H1 (cell line): ENCODE data around the gene RASGRP4.

Experiments
- CBX8 ChIP-seq: fragments of 300-800, 300-1000 bp; sonication (generic); IDR thresholded peaks from 2 replicates; pipeline ENCODE4 v1.7.1; 2016; ENCODE audit warnings: low read depth, low read length, borderline replicate concordance
- CEBPB ChIP-seq: IDR thresholded peaks from 2 replicates; pipeline ENCODE4 v1.6.1; 2012; ENCODE audit warnings: low read depth, low read length
- EGR1 ChIP-seq: IDR thresholded peaks from 2 replicates; pipeline ENCODE4 v1.6.1; 2011; ENCODE audit warnings: low read depth, low read length, borderline replicate concordance
- HDAC6 ChIP-seq: IDR thresholded peaks from one replicate; pipeline ENCODE4 v1.7.1; 2012; ENCODE audit warnings: low read depth, mild to moderate bottlenecking, inconsistent platforms, low read length, moderate library complexity
- KDM1A ChIP-seq: fragments of 200-600, 300-600 bp; sonication (generic); IDR thresholded peaks from 2 replicates; pipeline ENCODE4 v1.7.1; 2016; ENCODE audit warnings: mild to moderate bottlenecking, low read length, borderline replicate concordance
- MAFK ChIP-seq: IDR thresholded peaks from 2 replicates; pipeline ENCODE4 v1.6.1; 2012; ENCODE audit warnings: low read depth, mild to moderate bottlenecking, improper control_type of control experiment, low read length
- PHF8 ChIP-seq: fragments of 200-600 bp; sonication (generic); conservative IDR thresholded peaks from 2 replicates; pipeline ENCODE4 v1.7.1; 2012; ENCODE audit warnings: low read depth, mild to moderate bottlenecking, inconsistent platforms, low read length, moderate library complexity
- POLR2A ChIP-seq, 2 experiments: IDR thresholded peaks; 1 replicate in 1 of 2; 2 replicates in 1 of 2; pipeline ENCODE4 v1.6.1; 2011; ENCODE audit warnings: low read depth in 2 of 2, low read length in 2 of 2, mild to moderate bottlenecking in 2 of 2; ENCODE audit errors: control extremely low read depth in 1 of 2
- SIX5 ChIP-seq: IDR thresholded peaks from 2 replicates; pipeline ENCODE4 v1.6.1; 2011; ENCODE audit warnings: mild to moderate bottlenecking, low read depth, low read length
- TF ChIP-seq, protein P1 (sequence below), 3 experiments: IDR thresholded peaks; 1 replicate in 2 of 3; 2 replicates in 1 of 3; pipeline versions ENCODE4 v1.5.1 to v1.6.1; 2011; ENCODE audit warnings: low read length in 3 of 3, mild to moderate bottlenecking in 3 of 3, inconsistent platforms in 2 of 3, low read depth in 1 of 3, moderate library complexity in 1 of 3; ENCODE audit not compliant: insufficient read depth in 1 of 3; ENCODE audit errors: control extremely low read depth in 1 of 3
- TF ChIP-seq, protein P2 (sequence below): IDR thresholded peaks from 2 replicates; pipeline ENCODE4 v1.6.1; 2012; ENCODE audit warnings: inconsistent platforms

GRCh38 chr19:38371081-38371480, 54.9 kb downstream of the RASGRP4 start:
- TF ChIP-seq CEBPB (no peak), SIX5 (no peak), MAFK (no peak), POLR2A (IDR thresholded peaks at IDR 0.05; ENCODE audit: control extremely low read depth in 1 of 2, low read depth in 2 of 2, low read length in 2 of 2) (no peak), HDAC6 (no peak), EGR1 (no peak), CBX8 (no peak), PHF8 (no peak), KDM1A (no peak)
- TF ChIP-seq, protein P1, sequence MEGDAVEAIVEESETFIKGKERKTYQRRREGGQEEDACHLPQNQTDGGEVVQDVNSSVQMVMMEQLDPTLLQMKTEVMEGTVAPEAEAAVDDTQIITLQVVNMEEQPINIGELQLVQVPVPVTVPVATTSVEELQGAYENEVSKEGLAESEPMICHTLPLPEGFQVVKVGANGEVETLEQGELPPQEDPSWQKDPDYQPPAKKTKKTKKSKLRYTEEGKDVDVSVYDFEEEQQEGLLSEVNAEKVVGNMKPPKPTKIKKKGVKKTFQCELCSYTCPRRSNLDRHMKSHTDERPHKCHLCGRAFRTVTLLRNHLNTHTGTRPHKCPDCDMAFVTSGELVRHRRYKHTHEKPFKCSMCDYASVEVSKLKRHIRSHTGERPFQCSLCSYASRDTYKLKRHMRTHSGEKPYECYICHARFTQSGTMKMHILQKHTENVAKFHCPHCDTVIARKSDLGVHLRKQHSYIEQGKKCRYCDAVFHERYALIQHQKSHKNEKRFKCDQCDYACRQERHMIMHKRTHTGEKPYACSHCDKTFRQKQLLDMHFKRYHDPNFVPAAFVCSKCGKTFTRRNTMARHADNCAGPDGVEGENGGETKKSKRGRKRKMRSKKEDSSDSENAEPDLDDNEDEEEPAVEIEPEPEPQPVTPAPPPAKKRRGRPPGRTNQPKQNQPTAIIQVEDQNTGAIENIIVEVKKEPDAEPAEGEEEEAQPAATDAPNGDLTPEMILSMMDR (IDR thresholded peaks at IDR 0.05; ENCODE audit: control extremely low read depth in 1 of 3, insufficient read depth in 1 of 3, low read depth in 1 of 3, low read length in 3 of 3), result no peak
- TF ChIP-seq, protein P2, sequence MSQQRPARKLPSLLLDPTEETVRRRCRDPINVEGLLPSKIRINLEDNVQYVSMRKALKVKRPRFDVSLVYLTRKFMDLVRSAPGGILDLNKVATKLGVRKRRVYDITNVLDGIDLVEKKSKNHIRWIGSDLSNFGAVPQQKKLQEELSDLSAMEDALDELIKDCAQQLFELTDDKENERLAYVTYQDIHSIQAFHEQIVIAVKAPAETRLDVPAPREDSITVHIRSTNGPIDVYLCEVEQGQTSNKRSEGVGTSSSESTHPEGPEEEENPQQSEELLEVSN, result no peak
